ENCODE data around the gene FRAS1. TPM values are rescaled to one million over a fixed set of nuclear protein-coding genes. Genes with fewer than 3 reads are reported as not detected.

FRAS1 gene
- total RNA-seq, 4 donors from 2014 or later: 3.4 to 11.7 (median 4.2) TPM

DNA sequence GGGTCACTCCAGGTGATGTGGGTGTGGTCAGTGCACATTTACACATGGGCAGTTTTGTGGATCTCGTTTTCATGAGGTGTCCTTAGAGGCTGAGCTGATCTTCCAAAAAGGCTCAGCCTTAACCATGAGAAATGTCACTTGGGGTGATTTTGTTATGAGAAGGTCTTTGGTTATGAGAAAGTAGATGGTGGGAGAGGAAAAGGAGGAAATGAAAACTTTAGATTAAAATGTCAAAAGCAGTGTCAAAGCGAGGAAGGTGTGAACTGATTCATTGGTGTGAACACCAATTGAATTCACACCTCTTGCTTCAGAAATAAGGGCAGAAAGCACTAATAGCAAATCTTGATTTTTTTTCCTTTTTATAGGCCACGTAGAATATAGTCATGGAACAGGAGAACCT lies 394.3 kb downstream of the FRAS1 start:
- no peak for ATAC-seq
- no peaks in the 10 kb centered on the region for H3K9me3 ChIP-seq
- no peak for TF ChIP-seq EP300 (IDR thresholded peaks at IDR 0.05)
- TF ChIP-seq POLR2A (IDR thresholded peaks at IDR 0.05): no peak
- no peak for TF ChIP-seq POLR2AphosphoS5 (IDR thresholded peaks at IDR 0.05)
- TF ChIP-seq, protein P1, sequence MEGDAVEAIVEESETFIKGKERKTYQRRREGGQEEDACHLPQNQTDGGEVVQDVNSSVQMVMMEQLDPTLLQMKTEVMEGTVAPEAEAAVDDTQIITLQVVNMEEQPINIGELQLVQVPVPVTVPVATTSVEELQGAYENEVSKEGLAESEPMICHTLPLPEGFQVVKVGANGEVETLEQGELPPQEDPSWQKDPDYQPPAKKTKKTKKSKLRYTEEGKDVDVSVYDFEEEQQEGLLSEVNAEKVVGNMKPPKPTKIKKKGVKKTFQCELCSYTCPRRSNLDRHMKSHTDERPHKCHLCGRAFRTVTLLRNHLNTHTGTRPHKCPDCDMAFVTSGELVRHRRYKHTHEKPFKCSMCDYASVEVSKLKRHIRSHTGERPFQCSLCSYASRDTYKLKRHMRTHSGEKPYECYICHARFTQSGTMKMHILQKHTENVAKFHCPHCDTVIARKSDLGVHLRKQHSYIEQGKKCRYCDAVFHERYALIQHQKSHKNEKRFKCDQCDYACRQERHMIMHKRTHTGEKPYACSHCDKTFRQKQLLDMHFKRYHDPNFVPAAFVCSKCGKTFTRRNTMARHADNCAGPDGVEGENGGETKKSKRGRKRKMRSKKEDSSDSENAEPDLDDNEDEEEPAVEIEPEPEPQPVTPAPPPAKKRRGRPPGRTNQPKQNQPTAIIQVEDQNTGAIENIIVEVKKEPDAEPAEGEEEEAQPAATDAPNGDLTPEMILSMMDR (IDR thresholded peaks at IDR 0.05): no peak
- no peaks in the 10 kb centered on the region for H3K4me1 ChIP-seq
- WGBS, 2 donors (ENCODE audit: low coverage in 1 of 2): 76 to 86% methylated on average over 2 to 3 of the region's 3 CpGs
- no peaks in the 10 kb centered on the region for H3K27me3 ChIP-seq
- H3K36me3 ChIP-seq: peaks cover 0 to 3% of the 10 kb centered on the region in 2 donors
- no peak overlapping the region for H3K4me3 ChIP-seq
- no peak overlapping the region for H3K27ac ChIP-seq

DNA sequence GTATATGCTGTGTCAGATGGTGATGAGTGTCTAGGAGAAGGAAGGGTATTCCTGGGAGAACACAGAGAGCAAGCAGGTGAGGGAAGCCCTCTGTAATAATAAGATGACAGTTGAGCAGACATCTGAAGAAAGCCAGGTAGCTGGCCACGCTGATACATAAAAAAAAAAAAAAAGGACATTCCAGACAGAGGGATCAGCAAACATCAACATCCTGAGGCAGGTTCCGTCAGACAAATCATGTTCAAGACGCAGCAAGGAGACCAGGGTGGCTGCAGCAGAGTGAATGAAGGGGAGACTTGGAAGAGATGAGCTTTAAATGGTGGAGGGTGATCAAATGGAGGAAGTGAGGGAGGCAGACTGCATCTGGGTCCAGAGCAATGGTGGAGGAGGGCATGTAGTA lies 396.9 kb downstream of the FRAS1 start:
- Histone ChIP-seq H3K27ac (no peak overlapping the region), H3K27me3 (no peaks in the 10 kb centered on the region), H3K9me3 (no peaks in the 10 kb centered on the region), H3K36me3 (peaks cover 0 to 3% of the 10 kb centered on the region in 2 donors), H3K4me1 (no peaks in the 10 kb centered on the region), H3K4me3 (no peak overlapping the region)
- ATAC-seq: no peak
- WGBS, 2 donors (ENCODE audit: low coverage in 1 of 2): 70 to 74% methylated on average over 3 of the region's 3 CpGs
- TF ChIP-seq EP300 (IDR thresholded peaks at IDR 0.05) (no peak), POLR2A (IDR thresholded peaks at IDR 0.05) (no peak), POLR2AphosphoS5 (IDR thresholded peaks at IDR 0.05) (no peak)
- TF ChIP-seq, protein P1 (IDR thresholded peaks at IDR 0.05): no peak

DNA sequence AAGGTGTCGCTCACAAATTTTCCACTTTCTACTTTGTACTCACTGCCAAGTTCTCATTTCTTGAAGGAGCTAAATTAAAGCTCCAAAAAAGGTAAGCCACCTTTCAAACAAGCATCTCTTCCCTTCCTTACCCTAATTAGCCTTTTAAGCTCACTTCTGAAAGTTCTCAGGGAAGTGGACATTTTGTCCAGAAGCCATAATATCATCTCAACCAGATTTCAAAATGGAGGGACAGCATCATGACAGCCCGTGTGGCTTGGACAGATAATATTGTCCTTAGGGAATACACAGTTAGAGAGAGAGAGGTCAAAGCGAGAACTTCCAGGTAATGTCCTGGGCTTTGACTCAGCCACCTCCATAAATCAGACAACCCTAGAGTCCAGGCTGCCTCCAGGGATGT lies 400.6 kb downstream of the FRAS1 start:
- Histone ChIP-seq H3K36me3 (no peaks in the 10 kb centered on the region), H3K27ac (no peak overlapping the region), H3K4me3 (no peak overlapping the region), H3K9me3 (no peaks in the 10 kb centered on the region), H3K27me3 (no peaks in the 10 kb centered on the region), H3K4me1 (no peaks in the 10 kb centered on the region)
- TF ChIP-seq EP300 (IDR thresholded peaks at IDR 0.05): no peak
- TF ChIP-seq POLR2AphosphoS5 (IDR thresholded peaks at IDR 0.05): no peak
- TF ChIP-seq POLR2A (IDR thresholded peaks at IDR 0.05): no peak
- TF ChIP-seq, protein P1 (IDR thresholded peaks at IDR 0.05): no peak
- WGBS, 2 donors (ENCODE audit: low coverage in 1 of 2): 60 to 86% methylated on average over 1 to 2 of the region's 3 CpGs
- no peak for ATAC-seq

DNA sequence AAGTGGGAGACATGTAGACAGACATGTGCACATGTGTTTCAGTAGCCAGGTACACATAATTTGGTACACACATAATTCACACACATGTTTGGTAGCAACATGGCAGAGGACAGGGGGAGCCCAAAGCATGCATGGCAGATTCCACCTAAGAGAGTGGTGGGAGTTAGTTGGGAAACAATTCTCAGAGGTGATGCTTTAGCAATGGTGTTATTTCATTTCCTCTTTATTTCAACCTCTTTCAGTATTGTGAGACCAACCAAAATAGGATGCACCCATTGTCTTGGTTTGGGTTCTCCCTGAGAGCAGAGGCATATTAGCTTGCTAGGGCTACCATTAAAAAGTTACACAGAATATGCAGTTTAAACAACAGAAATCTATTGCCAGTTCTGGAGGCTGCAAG lies 402.2 kb downstream of the FRAS1 start:
- Histone ChIP-seq H3K4me1 (no peaks in the 10 kb centered on the region), H3K27me3 (no peaks in the 10 kb centered on the region), H3K9me3 (no peaks in the 10 kb centered on the region), H3K36me3 (peaks cover 0 to 5% of the 10 kb centered on the region in 2 donors), H3K4me3 (no peak overlapping the region), H3K27ac (no peak overlapping the region)
- no peak for TF ChIP-seq POLR2A (IDR thresholded peaks at IDR 0.05)
- TF ChIP-seq, protein P1 (IDR thresholded peaks at IDR 0.05): no peak
- no peak for TF ChIP-seq POLR2AphosphoS5 (IDR thresholded peaks at IDR 0.05)
- no peak for TF ChIP-seq EP300 (IDR thresholded peaks at IDR 0.05)
- ATAC-seq: no peak

DNA sequence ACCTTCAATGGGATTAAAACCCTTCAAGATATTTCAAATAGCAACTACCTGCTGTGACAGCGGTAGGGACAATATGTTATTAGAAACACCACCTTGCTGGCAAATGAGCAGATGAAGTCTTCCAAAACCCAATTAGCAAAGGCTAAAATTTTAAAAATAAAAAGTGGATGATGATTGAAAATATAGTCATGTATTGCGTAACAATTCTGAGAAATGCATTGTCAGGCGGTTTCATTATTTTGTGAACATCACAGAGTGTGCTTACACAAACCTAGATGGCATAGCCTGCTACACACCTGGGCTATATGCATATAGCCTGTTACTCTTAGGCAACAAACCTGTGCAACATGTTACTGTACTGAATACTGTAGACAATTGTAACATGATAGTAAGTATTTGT lies 403.2 kb downstream of the FRAS1 start:
- ATAC-seq: no peak
- TF ChIP-seq, protein P1 (IDR thresholded peaks at IDR 0.05): no peak
- TF ChIP-seq POLR2A (IDR thresholded peaks at IDR 0.05) (no peak), POLR2AphosphoS5 (IDR thresholded peaks at IDR 0.05) (no peak), EP300 (IDR thresholded peaks at IDR 0.05) (no peak)
- H3K27ac ChIP-seq: no peak overlapping the region
- H3K36me3 ChIP-seq: peaks cover 0 to 9% of the 10 kb centered on the region in 2 donors
- H3K27me3 ChIP-seq: no peaks in the 10 kb centered on the region
- no peaks in the 10 kb centered on the region for H3K4me1 ChIP-seq
- H3K9me3 ChIP-seq: no peaks in the 10 kb centered on the region
- 90 to 98% methylated on average over 3 of the region's 3 CpGs for WGBS, 2 donors (ENCODE audit: low coverage in 1 of 2)
- H3K4me3 ChIP-seq: no peak overlapping the region
